ENCODE measurements around the gene CCNJL. TPM values are rescaled to one million over a fixed set of nuclear protein-coding genes. Genes with fewer than 3 reads are reported as not detected.
A peak's percentile ranks its signal among the peaks of the same experiment; 100 is the strongest.

Gene CCNJL
- total RNA-seq, 1 experiment from 2014 or later: 17.4 TPM

DNA sequence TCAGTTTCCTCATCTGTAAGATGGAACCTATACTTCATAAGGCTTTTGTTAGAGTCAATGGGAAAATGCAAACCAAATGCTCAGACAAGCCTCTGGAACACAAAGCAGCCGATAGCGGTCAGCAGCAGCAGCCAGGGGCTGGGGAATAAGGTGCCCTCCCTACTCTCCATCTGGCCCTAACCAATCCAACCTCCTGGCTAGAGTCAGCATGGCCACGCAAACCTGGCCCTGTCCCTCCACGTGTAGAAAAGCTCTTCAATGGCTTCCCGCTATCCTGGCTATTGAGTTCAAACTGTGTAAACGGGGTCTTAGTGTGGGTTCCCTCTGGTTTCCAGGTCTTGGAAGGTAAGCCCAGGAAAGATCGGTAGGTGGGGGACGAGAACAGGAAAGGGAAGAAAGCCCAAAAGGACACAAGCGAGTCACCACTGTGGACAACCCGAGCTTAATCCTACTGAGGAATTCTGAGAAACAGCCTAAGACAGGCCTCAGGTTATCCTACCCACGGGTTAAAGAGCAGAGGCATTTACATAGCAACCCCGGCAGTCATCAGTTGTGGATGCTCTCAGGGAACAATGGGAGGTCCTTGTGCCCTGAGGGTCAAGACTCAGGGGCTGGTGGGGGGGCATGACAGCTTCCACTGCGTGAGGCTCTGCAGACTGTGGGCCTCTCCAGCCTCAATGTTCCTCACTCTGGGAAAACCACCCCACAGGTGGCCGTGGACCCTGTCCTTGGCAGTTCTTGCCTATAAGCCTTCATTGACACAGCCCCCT is 52.2 kb downstream of the CCNJL start:
- intact Hi-C loops (cut with micrococcal nuclease; ENCODE audit: unreplicated experiment): loop anchor here (5.0 kb wide), 2 partner anchors 52 to 82 kb away; partner anchors contain the start of gene CCNJL
- DNase-seq: no peak
- H3K36me3 Mint-ChIP-seq (ENCODE audit: insufficient read depth, unreplicated experiment): peaks cover 13% of the 10 kb centered on the region
- peak overlapping the region; percentile 81 for H3K27ac Mint-ChIP-seq (ENCODE audit: unreplicated experiment)
- no peaks in the 10 kb centered on the region for H3K9me3 Mint-ChIP-seq (ENCODE audit: low read depth, unreplicated experiment)
- H3K4me3 Mint-ChIP-seq (ENCODE audit: low read depth, unreplicated experiment): peak overlapping the region; percentile 31
- TF ChIP-seq, protein P1, sequence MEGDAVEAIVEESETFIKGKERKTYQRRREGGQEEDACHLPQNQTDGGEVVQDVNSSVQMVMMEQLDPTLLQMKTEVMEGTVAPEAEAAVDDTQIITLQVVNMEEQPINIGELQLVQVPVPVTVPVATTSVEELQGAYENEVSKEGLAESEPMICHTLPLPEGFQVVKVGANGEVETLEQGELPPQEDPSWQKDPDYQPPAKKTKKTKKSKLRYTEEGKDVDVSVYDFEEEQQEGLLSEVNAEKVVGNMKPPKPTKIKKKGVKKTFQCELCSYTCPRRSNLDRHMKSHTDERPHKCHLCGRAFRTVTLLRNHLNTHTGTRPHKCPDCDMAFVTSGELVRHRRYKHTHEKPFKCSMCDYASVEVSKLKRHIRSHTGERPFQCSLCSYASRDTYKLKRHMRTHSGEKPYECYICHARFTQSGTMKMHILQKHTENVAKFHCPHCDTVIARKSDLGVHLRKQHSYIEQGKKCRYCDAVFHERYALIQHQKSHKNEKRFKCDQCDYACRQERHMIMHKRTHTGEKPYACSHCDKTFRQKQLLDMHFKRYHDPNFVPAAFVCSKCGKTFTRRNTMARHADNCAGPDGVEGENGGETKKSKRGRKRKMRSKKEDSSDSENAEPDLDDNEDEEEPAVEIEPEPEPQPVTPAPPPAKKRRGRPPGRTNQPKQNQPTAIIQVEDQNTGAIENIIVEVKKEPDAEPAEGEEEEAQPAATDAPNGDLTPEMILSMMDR (IDR thresholded peaks at IDR 0.05; ENCODE audit: unreplicated experiment): no peak
- H3K27me3 Mint-ChIP-seq (ENCODE audit: unreplicated experiment): no peaks in the 10 kb centered on the region
- H3K4me1 Mint-ChIP-seq (ENCODE audit: low read depth, unreplicated experiment): peaks cover 34% of the 10 kb centered on the region
- BruUV-seq (replicated peaks): no TSS peak
- CTCF ChIA-PET: interaction anchor here (1.1 to 1.4 kb wide), 2 partner anchors 10 to 27 kb away, joined by 3 read pairs; no protein-coding TSS in a partner anchor

DNA sequence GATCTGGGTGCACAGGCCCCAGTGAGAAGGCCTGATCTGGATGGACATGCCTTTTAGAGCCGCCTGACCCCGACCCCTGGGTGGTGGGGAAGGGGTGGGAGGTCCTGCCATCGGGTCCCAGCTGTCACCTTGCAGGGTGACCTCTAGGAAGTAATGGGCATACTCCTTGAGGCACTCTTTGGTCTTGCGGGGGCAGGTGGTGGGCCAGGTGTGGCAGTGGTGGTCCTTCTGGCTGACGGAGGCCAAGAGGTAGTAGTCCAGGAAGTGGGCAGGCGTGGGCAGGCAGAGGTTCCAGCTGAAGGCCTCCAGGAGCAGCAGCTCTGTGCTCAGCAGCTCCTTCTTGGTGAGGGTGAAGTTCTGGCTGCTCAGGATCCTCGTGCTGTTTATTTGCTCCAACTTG is 53.0 kb downstream of the CCNJL start:
- CTCF ChIA-PET: interaction anchor here (1.4 kb wide), 1 partner anchor 9 kb away, joined by 3 read pairs; no protein-coding TSS in a partner anchor
- intact Hi-C loops (cut with micrococcal nuclease; ENCODE audit: unreplicated experiment): no loop called here
- TF ChIP-seq, protein P1 (IDR thresholded peaks at IDR 0.05; ENCODE audit: unreplicated experiment): no peak
- Mint-ChIP-seq H3K4me1 (ENCODE audit: low read depth, unreplicated experiment) (peaks cover 34% of the 10 kb centered on the region), H3K27ac (ENCODE audit: unreplicated experiment) (no peak overlapping the region), H3K4me3 (ENCODE audit: low read depth, unreplicated experiment) (no peak overlapping the region), H3K27me3 (ENCODE audit: unreplicated experiment) (no peaks in the 10 kb centered on the region), H3K36me3 (ENCODE audit: insufficient read depth, unreplicated experiment) (peaks cover 13% of the 10 kb centered on the region), H3K9me3 (ENCODE audit: low read depth, unreplicated experiment) (no peaks in the 10 kb centered on the region)
- DNase-seq: no peak
- BruUV-seq (replicated peaks): no TSS peak

- no TSS peak for BruUV-seq (replicated peaks)
- Mint-ChIP-seq H3K4me1 (ENCODE audit: low read depth, unreplicated experiment) (no peaks in the 10 kb centered on the region), H3K4me3 (ENCODE audit: low read depth, unreplicated experiment) (no peak overlapping the region), H3K9me3 (ENCODE audit: low read depth, unreplicated experiment) (no peaks in the 10 kb centered on the region), H3K36me3 (ENCODE audit: insufficient read depth, unreplicated experiment) (peaks cover 25% of the 10 kb centered on the region), H3K27ac (ENCODE audit: unreplicated experiment) (no peak overlapping the region), H3K27me3 (ENCODE audit: unreplicated experiment) (no peaks in the 10 kb centered on the region)
- TF ChIP-seq, protein P1 (IDR thresholded peaks at IDR 0.05; ENCODE audit: unreplicated experiment): no peak
- no peak for DNase-seq
- intact Hi-C loops (cut with micrococcal nuclease; ENCODE audit: unreplicated experiment): no loop called here
- CTCF ChIA-PET: interaction anchor here (0.6 kb wide), 1 partner anchor 15 kb away, joined by 3 read pairs; no protein-coding TSS in a partner anchor
Measured at GRCh38 chr5:160254706-160255105, 57.7 kb downstream of the CCNJL start.

- Mint-ChIP-seq H3K4me1 (ENCODE audit: low read depth, unreplicated experiment) (no peaks in the 10 kb centered on the region), H3K27me3 (ENCODE audit: unreplicated experiment) (no peaks in the 10 kb centered on the region), H3K9me3 (ENCODE audit: low read depth, unreplicated experiment) (no peaks in the 10 kb centered on the region), H3K27ac (ENCODE audit: unreplicated experiment) (no peak overlapping the region), H3K4me3 (ENCODE audit: low read depth, unreplicated experiment) (no peak overlapping the region), H3K36me3 (ENCODE audit: insufficient read depth, unreplicated experiment) (peaks cover 22% of the 10 kb centered on the region)
- intact Hi-C loops (cut with micrococcal nuclease; ENCODE audit: unreplicated experiment): no loop called here
- CTCF ChIA-PET: no interaction called here
- DNase-seq: no peak
- TF ChIP-seq, protein P1 (IDR thresholded peaks at IDR 0.05; ENCODE audit: unreplicated experiment): no peak
- BruUV-seq (replicated peaks): no TSS peak
Measured at GRCh38 chr5:160253441-160253840, 58.9 kb downstream of the CCNJL start.

Measured in Calu3 (cell line).